T-helper 2 cell treated with Interferon-gamma antibody and Interleukin-4, amounts not matched to agents 5 μg/mL and 100 μg/mL, for 36 hours (primary cell): ENCODE results near the gene OGT.
A peak's percentile ranks its signal among the peaks of the same experiment; 100 is the strongest.

Source experiments
- DNase-seq: peaks from one replicate; pipeline ENCODE4 v3.0.0; 2021; ENCODE audit warnings: low spot score
- H3K27ac Mint-ChIP-seq: one replicate; pipeline ENCODE4 v1.8.0; 2021; ENCODE audit warnings: mild to moderate bottlenecking, mixed read lengths
- H3K27me3 Mint-ChIP-seq: one replicate; pipeline ENCODE4 v1.8.0; 2021; ENCODE audit warnings: low read depth, mixed read lengths
- H3K36me3 Mint-ChIP-seq: one replicate; pipeline ENCODE4 v1.8.0; 2021; ENCODE audit warnings: low read depth, mixed read lengths
- H3K4me1 Mint-ChIP-seq: one replicate; pipeline ENCODE4 v1.8.0; 2021; ENCODE audit warnings: low read depth, mixed read lengths
- H3K4me3 Mint-ChIP-seq: one replicate; pipeline ENCODE4 v1.8.0; 2022; ENCODE audit warnings: mild to moderate bottlenecking, moderate library complexity, mixed read lengths
- H3K9me3 Mint-ChIP-seq: one replicate; pipeline ENCODE4 v1.8.0; 2021; ENCODE audit warnings: mixed read lengths

Gene OGT

DNA sequence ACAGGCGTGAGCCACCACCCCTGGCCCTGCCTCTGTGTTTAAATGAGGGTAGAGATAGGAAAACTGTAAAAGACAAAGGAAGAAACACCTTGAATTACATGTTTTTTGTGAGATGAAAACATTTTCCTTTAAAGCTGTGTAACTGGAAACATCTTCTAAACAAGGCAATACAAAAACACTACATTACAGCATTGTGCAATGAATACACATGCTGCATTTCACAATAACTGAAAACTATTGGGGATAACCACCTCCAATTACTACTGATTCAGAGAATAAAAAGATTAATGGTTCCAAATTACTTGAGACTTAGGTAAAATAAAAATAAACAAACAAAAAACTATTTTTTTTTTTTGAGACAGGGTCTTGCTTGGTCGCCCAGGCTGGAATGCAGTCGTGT, 7.6 kb upstream of the OGT start:
- no peaks in the 10 kb centered on the region for H3K27me3 Mint-ChIP-seq
- H3K4me3 Mint-ChIP-seq = no peak overlapping the region
- no peaks in the 10 kb centered on the region for H3K36me3 Mint-ChIP-seq
- no peak overlapping the region for H3K27ac Mint-ChIP-seq
- peaks cover 2% of the 10 kb centered on the region for H3K9me3 Mint-ChIP-seq
- no peak for DNase-seq
- no peaks in the 10 kb centered on the region for H3K4me1 Mint-ChIP-seq

DNA sequence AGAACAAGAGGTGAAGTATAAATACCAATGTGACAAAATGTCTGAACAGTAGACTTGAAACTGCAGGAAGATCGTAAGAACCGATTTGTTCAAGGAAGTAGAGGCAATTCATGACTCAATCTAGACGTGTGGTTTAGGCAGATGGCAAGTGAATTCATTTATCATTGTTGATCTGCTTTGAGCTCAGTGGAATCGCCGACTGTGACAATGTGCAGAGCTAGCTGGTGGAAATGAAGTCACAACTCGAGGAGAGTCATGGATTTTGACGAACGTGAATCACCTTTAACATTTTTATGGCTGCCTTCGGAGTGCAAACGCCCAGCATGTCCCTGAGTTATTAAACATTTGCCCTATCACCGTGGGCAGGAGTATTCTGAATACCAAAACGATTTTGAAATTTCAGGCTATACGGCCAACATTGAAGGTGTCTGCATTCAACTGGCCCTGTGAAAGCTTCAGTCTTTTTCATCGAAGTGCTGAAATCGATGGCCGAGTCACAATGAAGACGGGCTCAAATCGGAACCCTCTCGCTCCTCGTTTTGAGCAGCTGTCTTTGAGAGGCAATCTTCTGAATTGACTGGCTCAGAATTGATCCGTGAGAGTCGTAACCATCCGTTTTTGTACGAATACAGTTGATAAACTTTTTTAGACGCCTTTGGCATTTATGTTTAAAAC, 689 bp upstream of the OGT start:
- peak; percentile 73 for DNase-seq
- H3K36me3 Mint-ChIP-seq = peaks cover 25% of the 10 kb centered on the region

DNA sequence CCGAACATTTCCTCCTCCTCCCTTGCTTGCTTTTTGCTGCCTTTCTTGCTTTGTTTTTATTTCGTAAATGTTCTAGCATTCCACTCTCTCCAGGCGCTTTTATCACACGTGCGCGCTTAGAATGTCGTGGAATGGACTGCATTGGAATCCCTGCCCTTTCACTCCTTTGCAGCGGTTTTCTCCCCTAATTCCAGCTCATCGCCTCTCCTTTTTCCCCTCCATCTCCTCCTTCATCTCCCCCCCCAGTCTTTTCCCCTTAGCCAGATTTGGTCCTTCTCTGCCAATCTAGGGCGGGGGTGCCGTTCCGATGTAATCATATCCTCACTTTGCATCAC, 579 bp downstream of the OGT start:
- H3K27me3 Mint-ChIP-seq = no peaks in the 10 kb centered on the region
- peak overlapping the region; percentile 99 for H3K27ac Mint-ChIP-seq
- peak overlapping the region; percentile 96 for H3K4me3 Mint-ChIP-seq
- H3K36me3 Mint-ChIP-seq = peaks cover 32% of the 10 kb centered on the region
- peaks cover 2% of the 10 kb centered on the region for H3K9me3 Mint-ChIP-seq
- peaks cover 25% of the 10 kb centered on the region for H3K4me1 Mint-ChIP-seq
- DNase-seq = no peak

More for the DNA sequence above, 689 bp upstream of the OGT start:
- H3K4me3 Mint-ChIP-seq = peak overlapping the region; percentile 96
- peaks cover 2% of the 10 kb centered on the region for H3K9me3 Mint-ChIP-seq
- H3K27ac Mint-ChIP-seq = peak overlapping the region; percentile 99
- no peaks in the 10 kb centered on the region for H3K27me3 Mint-ChIP-seq
- H3K4me1 Mint-ChIP-seq = peaks cover 19% of the 10 kb centered on the region

DNA sequence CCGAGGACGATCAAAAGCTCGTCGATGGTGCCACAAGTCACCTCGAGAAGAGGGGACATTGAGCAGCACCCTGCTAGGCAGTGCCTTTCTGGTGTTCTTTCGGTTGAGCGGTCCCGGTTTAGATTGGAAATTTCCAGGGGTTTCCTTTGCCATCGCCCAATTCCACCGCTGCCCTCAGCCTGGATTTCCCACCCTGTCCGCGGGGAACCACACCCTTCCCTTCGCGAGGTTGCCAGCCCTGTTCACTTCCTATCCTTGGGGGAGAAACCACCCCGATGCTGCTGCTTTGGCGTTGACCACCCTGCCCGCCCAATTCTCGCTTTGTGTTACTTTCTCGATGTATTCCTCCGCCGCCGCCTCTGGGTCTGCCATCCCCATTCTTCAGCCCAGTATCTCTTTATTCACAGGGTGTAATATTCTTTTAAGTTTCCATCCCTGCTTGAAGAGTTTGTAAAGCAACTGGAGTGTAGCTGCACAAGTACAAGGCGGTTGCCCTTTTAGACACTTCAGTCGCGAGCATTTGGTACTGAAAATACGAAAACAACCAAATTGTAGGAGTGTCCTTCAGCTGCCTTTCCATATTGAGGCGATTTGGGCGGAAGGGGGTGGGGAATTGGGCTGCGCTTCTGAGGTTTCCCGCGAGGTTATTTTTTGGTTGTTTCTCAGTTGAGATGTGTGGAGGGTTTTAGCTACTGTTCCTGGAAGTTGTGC, 1.1 kb downstream of the OGT start:
- no peaks in the 10 kb centered on the region for H3K27me3 Mint-ChIP-seq
- peak; percentile 61 for DNase-seq
- peak overlapping the region; percentile 96 for H3K4me3 Mint-ChIP-seq
- H3K9me3 Mint-ChIP-seq = peaks cover 2% of the 10 kb centered on the region
- H3K27ac Mint-ChIP-seq = peak overlapping the region; percentile 99
- H3K4me1 Mint-ChIP-seq = peaks cover 26% of the 10 kb centered on the region
- H3K36me3 Mint-ChIP-seq = peaks cover 34% of the 10 kb centered on the region

DNA sequence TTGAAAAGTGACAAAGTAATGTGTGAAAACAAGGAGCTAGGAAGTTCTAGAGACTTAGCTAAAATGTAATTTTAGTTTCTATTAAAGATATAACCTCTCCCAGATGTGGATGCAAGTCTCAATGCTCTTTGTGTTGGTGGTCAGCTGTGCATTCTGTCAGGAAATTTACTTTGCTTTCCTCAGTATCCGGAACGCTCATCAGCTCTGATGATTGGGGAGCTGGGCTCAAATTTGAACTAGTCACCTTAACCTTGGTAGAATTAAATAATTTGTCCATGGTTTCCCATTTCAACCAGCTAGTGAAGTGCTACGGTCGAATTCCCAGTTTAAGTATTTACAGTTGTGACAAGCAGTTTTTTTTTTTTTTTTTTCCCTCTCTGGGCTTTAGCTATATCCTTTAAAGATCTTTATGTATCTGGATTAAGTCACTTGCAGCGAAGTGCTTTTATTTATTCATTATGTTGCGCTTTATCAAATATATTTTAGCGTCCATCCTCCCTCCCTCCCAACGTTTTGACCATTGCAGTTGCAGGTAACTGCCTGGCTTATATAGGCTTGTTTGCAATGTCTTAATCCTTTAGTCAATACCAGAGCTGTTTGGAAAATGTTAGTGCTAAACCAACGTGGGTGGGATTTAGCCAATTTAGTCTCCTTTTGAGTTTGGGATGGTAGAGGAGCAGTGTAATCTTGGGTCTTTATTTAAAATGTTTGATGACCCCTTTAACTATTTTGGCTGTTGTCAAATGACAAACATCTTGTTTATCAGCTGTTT, 2.1 kb downstream of the OGT start:
- peaks cover 33% of the 10 kb centered on the region for H3K4me1 Mint-ChIP-seq
- H3K27me3 Mint-ChIP-seq = no peaks in the 10 kb centered on the region
- no peaks in the 10 kb centered on the region for H3K9me3 Mint-ChIP-seq
- H3K4me3 Mint-ChIP-seq = peak overlapping the region; percentile 96
- peak overlapping the region; percentile 99 for H3K27ac Mint-ChIP-seq
- DNase-seq = no peak
- peaks cover 41% of the 10 kb centered on the region for H3K36me3 Mint-ChIP-seq

DNA sequence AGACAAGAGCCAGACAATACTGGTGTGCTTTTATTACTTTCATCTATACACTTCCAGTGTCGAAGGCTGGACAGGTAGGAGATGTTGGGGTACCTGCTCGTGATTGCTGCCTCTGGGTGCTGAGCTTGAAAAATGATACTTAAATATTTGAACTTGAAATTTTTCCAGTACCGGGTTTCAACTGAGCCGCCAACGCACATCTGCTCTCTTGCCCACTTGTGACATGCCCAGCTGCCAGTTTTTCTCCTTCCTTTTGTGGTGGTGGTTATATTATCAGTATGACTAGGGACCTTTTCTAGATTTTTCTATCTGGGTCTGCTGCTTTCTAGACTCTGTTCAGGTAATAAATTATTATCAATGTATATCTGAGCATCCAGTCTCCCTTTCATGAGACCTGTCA, 3.4 kb downstream of the OGT start:
- H3K36me3 Mint-ChIP-seq = peaks cover 49% of the 10 kb centered on the region
- H3K27ac Mint-ChIP-seq = peak overlapping the region; percentile 71
- peak overlapping the region; percentile 84 for H3K4me3 Mint-ChIP-seq
- peaks cover 37% of the 10 kb centered on the region for H3K4me1 Mint-ChIP-seq
- no peaks in the 10 kb centered on the region for H3K27me3 Mint-ChIP-seq
- H3K9me3 Mint-ChIP-seq = no peaks in the 10 kb centered on the region
- DNase-seq = peak; percentile 39

DNA sequence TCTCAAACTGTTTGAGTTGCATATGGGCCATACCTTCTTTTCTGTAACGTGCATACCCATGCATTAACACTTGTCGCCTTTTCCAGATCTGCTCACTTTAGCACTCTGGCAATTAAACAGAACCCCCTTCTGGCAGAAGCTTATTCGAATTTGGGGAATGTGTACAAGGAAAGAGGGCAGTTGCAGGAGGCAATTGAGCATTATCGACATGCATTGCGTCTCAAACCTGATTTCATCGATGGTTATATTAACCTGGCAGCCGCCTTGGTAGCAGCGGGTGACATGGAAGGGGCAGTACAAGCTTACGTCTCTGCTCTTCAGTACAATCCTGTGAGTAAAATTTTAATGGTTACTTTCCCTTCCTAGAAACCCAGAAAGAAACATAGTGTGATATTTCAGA, 4.8 kb downstream of the OGT start:
- no peak for DNase-seq
- H3K36me3 Mint-ChIP-seq = peaks cover 63% of the 10 kb centered on the region
- H3K27ac Mint-ChIP-seq = no peak overlapping the region
- H3K4me1 Mint-ChIP-seq = peaks cover 40% of the 10 kb centered on the region
- peak overlapping the region; percentile 73 for H3K4me3 Mint-ChIP-seq
- H3K27me3 Mint-ChIP-seq = no peaks in the 10 kb centered on the region
- no peaks in the 10 kb centered on the region for H3K9me3 Mint-ChIP-seq

DNA sequence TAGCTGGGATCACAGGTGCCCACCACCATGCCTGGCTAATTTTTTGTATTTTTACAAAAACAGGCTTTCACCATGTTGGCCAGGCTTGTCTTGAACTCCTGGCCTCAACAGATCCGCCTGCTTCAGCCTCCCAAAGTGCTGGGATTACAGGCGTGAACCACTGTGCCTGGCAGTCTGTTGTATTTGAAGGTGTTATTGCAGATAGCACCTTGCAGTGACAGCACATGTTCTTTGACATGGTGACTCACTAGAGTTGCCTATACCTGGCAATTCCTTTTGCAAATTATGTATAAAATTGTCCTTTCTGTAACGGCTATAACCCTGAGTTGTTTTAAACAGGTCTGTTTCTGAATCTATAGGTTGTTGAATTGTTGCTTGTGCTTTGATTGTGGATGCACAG, 7.9 kb downstream of the OGT start:
- Mint-ChIP-seq H3K4me3 (peak overlapping the region; percentile 76), H3K36me3 (peaks cover 62% of the 10 kb centered on the region), H3K27ac (peak overlapping the region; percentile 72), H3K27me3 (no peaks in the 10 kb centered on the region), H3K4me1 (peaks cover 46% of the 10 kb centered on the region), H3K9me3 (no peaks in the 10 kb centered on the region)
- DNase-seq = no peak

DNA sequence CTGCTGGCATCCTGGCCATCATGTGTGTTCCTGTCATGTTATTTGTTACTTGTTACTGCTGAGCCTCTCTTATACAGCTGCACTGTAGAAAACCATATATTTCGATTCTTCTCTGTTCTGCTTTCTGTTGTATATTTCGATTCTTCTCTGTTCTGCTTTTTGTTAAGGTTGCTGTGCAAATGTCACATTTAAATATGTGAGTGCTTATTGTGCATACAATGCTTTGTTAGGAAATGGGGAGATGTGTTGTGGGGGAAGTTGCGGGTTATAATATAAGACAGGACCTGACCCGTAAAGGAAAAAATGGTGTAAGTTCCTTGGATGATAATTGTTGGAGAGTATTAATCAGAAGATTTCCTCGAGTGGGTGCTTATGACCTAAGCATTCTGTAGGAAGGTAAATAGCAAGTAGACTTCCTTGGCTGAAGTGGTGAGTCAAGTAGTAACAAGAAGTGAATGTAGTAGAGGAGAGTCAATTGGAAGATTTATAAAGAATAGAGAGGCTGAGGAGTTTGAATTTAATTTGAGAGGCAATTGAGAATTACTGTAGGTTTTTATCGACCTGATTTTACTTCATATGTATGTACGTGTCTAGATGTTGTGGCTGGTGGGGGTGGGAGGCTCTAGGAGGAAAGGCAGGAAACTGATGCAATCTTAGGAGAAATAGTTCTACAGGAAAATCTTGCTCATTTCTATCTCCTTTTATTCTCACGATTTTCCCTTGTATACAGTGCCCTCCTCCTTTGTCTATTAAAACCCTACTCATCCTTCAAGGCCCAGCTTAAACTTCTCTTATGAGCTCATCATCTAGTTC, 8.5 kb downstream of the OGT start:
- H3K9me3 Mint-ChIP-seq = no peaks in the 10 kb centered on the region
- DNase-seq = no peak
- H3K4me3 Mint-ChIP-seq = peak overlapping the region; percentile 76
- H3K36me3 Mint-ChIP-seq = peaks cover 62% of the 10 kb centered on the region
- H3K4me1 Mint-ChIP-seq = peaks cover 47% of the 10 kb centered on the region
- H3K27ac Mint-ChIP-seq = peak overlapping the region; percentile 72
- H3K27me3 Mint-ChIP-seq = no peaks in the 10 kb centered on the region

DNA sequence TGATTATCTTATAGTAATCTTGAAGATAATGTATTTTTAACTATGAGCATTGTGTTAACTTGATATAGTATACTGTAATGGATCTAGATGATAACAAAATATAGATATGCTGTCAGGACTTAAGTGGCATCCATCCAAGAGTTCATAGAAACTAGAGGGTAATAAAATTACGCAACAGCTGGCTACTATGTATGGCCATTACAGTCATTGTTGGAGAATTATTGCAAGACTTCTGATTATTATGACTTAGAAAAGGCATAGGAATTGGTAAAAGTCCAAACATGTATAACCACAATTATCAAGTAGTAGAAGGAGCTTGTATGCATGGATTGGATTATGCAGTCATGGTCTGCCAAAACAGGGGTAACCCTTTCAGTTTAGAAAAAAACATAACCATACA, 9.5 kb downstream of the OGT start:
- peaks cover 46% of the 10 kb centered on the region for H3K4me1 Mint-ChIP-seq
- no peak overlapping the region for H3K27ac Mint-ChIP-seq
- peak overlapping the region; percentile 9 for H3K4me3 Mint-ChIP-seq
- DNase-seq = no peak
- no peaks in the 10 kb centered on the region for H3K27me3 Mint-ChIP-seq
- no peaks in the 10 kb centered on the region for H3K9me3 Mint-ChIP-seq
- H3K36me3 Mint-ChIP-seq = peaks cover 65% of the 10 kb centered on the region

DNA sequence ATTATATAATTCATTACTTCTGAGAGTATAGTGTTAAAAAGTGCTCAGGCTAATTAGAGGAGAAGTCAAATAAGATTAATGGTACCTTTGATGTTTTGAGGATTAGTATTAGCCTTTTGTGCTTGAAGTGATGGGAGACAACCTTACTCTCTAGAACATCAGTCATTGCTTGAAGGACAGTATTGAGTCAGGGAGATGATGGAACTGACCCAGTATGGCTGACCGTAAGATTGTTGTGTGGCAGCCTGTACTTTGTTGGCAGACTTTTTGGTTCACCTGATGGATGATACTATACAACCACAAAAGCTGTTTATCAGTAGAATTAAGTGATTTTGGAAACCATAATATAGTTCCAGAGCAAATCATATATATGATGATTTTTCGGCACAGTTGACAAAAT, 9.9 kb downstream of the OGT start:
- no peak for DNase-seq
- no peaks in the 10 kb centered on the region for H3K27me3 Mint-ChIP-seq
- H3K4me1 Mint-ChIP-seq = peaks cover 45% of the 10 kb centered on the region
- H3K4me3 Mint-ChIP-seq = peak overlapping the region; percentile 9
- H3K9me3 Mint-ChIP-seq = no peaks in the 10 kb centered on the region
- H3K27ac Mint-ChIP-seq = no peak overlapping the region
- peaks cover 64% of the 10 kb centered on the region for H3K36me3 Mint-ChIP-seq

DNA sequence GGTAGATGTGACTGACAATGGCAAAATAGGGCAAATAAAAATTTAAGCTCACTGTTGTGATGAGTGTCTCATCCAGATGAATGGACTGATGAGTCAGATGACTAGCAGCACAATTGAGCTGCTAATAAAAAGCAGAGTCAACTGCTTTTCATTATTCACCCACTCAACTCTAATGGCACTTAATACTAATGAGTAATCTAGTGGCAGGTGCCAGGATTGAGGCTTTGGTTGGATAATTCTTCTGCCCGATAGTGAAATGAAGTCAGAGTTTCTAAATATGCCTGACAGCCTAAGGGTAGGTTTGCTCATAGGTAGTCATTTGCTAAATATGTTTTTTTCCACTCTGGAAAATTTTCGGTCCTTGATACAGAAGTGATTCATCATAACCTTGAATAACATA, 10.4 kb downstream of the OGT start:
- DNase-seq = no peak
- H3K27me3 Mint-ChIP-seq = no peaks in the 10 kb centered on the region
- no peaks in the 10 kb centered on the region for H3K9me3 Mint-ChIP-seq
- peak overlapping the region; percentile 36 for H3K4me3 Mint-ChIP-seq
- peak overlapping the region; percentile 55 for H3K27ac Mint-ChIP-seq
- peaks cover 48% of the 10 kb centered on the region for H3K4me1 Mint-ChIP-seq
- peaks cover 68% of the 10 kb centered on the region for H3K36me3 Mint-ChIP-seq

DNA sequence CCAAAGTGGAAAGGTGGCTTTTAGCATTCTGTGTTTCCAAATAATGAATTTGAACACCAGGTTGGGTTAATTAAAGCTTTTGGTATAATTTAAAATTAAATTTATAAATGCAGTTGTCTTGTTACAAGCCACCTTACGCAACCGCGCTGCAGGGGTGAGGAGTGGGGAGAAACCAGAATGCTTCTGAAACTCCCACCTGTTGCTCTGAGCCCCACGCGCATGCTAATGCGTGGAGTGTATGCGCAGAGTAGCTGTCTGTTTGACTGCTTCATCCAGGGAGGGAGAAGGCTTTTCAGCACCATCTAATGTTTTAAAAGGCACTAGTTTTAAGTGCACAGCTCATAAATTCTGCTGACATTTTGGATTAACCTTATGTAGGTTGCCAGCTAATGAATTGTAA, 12.5 kb downstream of the OGT start:
- H3K27ac Mint-ChIP-seq = no peak overlapping the region
- no peaks in the 10 kb centered on the region for H3K27me3 Mint-ChIP-seq
- no peak for DNase-seq
- H3K9me3 Mint-ChIP-seq = no peaks in the 10 kb centered on the region
- peaks cover 60% of the 10 kb centered on the region for H3K36me3 Mint-ChIP-seq
- no peak overlapping the region for H3K4me3 Mint-ChIP-seq
- H3K4me1 Mint-ChIP-seq = peaks cover 42% of the 10 kb centered on the region
